Measurements from ENCODE around the gene YKT6.
"Not testable (repeated sequence)": the region's sequence is repeated elsewhere in the genome, so short reads cannot be mapped to it uniquely, and the experiment has no call there.

Gene YKT6

GRCh38 chr7:44194069-44194468, 6.7 kb upstream of the YKT6 start:
- DNase-seq, result no peak

- no peak for DNase-seq
These were observed 6.1 kb upstream of the YKT6 start for GRCh38 chr7:44194562-44195145.

- DNase-seq, result no peak
These were observed 4.9 kb upstream of the YKT6 start for GRCh38 chr7:44195889-44196288.

- DNase-seq, result no peak
These were observed 4.3 kb upstream of the YKT6 start for GRCh38 chr7:44196450-44196872.

GRCh38 chr7:44197474-44197873, 3.3 kb upstream of the YKT6 start:
- no peak for DNase-seq

- not testable (repeated sequence) for DNase-seq
These were observed 615 bp upstream of the YKT6 start for GRCh38 chr7:44200163-44200562.

GRCh38 chr7:44201813-44202212, 1.0 kb downstream of the YKT6 start:
- DNase-seq, result no peak

- no peak for DNase-seq
These were observed 5.2 kb downstream of the YKT6 start for GRCh38 chr7:44206008-44206407.

- DNase-seq, result no peak
These were observed 7.3 kb downstream of the YKT6 start for GRCh38 chr7:44208085-44208484.

GRCh38 chr7:44210107-44210506, 9.3 kb downstream of the YKT6 start:
- DNase-seq, result no peak

GRCh38 chr7:44211126-44211675, 10.4 kb downstream of the YKT6 start:
- DNase-seq, result no peak

- DNase-seq, result no peak
These were observed 11.2 kb downstream of the YKT6 start for GRCh38 chr7:44212018-44212417.

- no peak for DNase-seq
These were observed 11.9 kb downstream of the YKT6 start for GRCh38 chr7:44212581-44213184.

- DNase-seq, result no peak
These were observed 12.6 kb downstream of the YKT6 start for GRCh38 chr7:44213206-44213876.

- no peak for DNase-seq
These were observed 13.2 kb downstream of the YKT6 start for GRCh38 chr7:44213877-44214388.

GRCh38 chr7:44215531-44215930, 14.8 kb downstream of the YKT6 start:
- DNase-seq, result no peak

GRCh38 chr7:44216019-44216418, 15.2 kb downstream of the YKT6 start:
- DNase-seq, result no peak

- DNase-seq, result no peak
These were observed 15.9 kb downstream of the YKT6 start for GRCh38 chr7:44216521-44217222.

- DNase-seq, result no peak
These were observed 16.5 kb downstream of the YKT6 start for GRCh38 chr7:44217223-44217714.

- DNase-seq, result no peak
These were observed 17.1 kb downstream of the YKT6 start for GRCh38 chr7:44217852-44218402.

GRCh38 chr7:44218418-44219201, 17.8 kb downstream of the YKT6 start:
- DNase-seq, result no peak

Data from activated CD8-positive, alpha-beta memory T cell treated with anti-CD3 and anti-CD28 coated beads, Interleukin-2, amount 50 U/mL, for 48 hours (primary cell).